Stomach (tissue), 9 donors: Measurements from ENCODE around the gene TUBG2. TPM values are rescaled to one million over a fixed set of nuclear protein-coding genes. Genes with fewer than 3 reads are reported as not detected.

Source experiments
- DNase-seq, 2 donors: peaks; one replicate each; pipeline versions ENCODE4 v3.0.0 to v3.0.0-alpha.2; 2013 to 2019
- H3K27ac ChIP-seq, 5 donors: fragments of 200-600 bp in 4 of 5; sonication (generic) in 4 of 5; one replicate each; pipeline ENCODE4 v1.5.1; 2013 to 2019; ENCODE audit warnings: mild to moderate bottlenecking in 1 of 5, moderate library complexity in 1 of 5
- H3K27me3 ChIP-seq, 3 donors: fragments of 200-600 bp; sonication (generic); one replicate each; pipeline ENCODE4 v1.5.1; 2017 to 2019; ENCODE audit warnings: mixed run types in 1 of 3
- H3K36me3 ChIP-seq, 4 donors: fragments of 200-600 bp; sonication (generic); 1 replicate in 3 of 4; 2 replicates in 1 of 4; pipeline ENCODE4 v1.5.1; 2016 to 2019
- H3K4me1 ChIP-seq, 4 donors: fragments of 200-600 bp; sonication (generic); one replicate each; pipeline ENCODE4 v1.5.1; 2016 to 2019
- H3K4me3 ChIP-seq, 4 donors: fragments of 200-600 bp; sonication (generic) in 3 of 4; one replicate each; pipeline ENCODE4 v1.5.1; 2016 to 2019; ENCODE audit warnings: mild to moderate bottlenecking in 1 of 4
- H3K9me3 ChIP-seq, 4 donors: fragments of 200-600 bp; sonication (generic); one replicate each; pipeline ENCODE4 v1.5.1; 2016 to 2019
- EP300 ChIP-seq: sonication (generic); formaldehyde crosslinking; IDR thresholded peaks from one replicate; pipeline ENCODE4 v1.6.1; 2017; ENCODE audit warnings: antibody characterized with exemption
- POLR2A ChIP-seq, 4 donors: fragments of 450-650 bp; IDR thresholded peaks; one replicate each; pipeline ENCODE4 v1.6.1; 2016; ENCODE audit warnings: antibody characterized with exemption in 4 of 4, control low read depth in 2 of 4, mild to moderate bottlenecking in 1 of 4, moderate library complexity in 1 of 4
- POLR2AphosphoS5 ChIP-seq, 3 donors: sonication (generic); formaldehyde crosslinking; IDR thresholded peaks; one replicate each; pipeline ENCODE4 v1.6.1; 2016; ENCODE audit warnings: antibody characterized with exemption in 3 of 3
- WGBS, 5 donors: extraction: QIAGEN DNeasy Blood & Tissue Kit in 3 of 5; methylation state at CpG; one replicate each; pipeline versions ENCODE4 v1.1.5 to v1.1.7; 2013 to 2018; 5-methylcytosine and 5-hydroxymethylcytosine counted together
- intact Hi-C: fragments of 100-400 bp; cut with DNase I; formaldehyde crosslinking; loops from one replicate; pipeline ENCODE4 v1.15.1; 2023; ENCODE audit warnings: low total_unique reads
- polyA plus RNA-seq, 3 donors: library from polyadenylated mRNA; stranded (reverse); fragments of 200-250 nt; gene quantifications; one replicate each; pipeline ENCODE4 v1.2.3, GENCODE V29; 2013
- total RNA-seq, 5 donors: library from RNA; depleted of rRNA; stranded (reverse); fragments of >200 nt; gene quantifications; one replicate each; pipeline versions ENCODE4 v1.1.0 to v1.2.3, GENCODE V29; 2014 to 2016
- TF ChIP-seq, protein P1 (sequence below), 7 experiments: fragments of 450-650 bp in 4 of 7; fragments of 200-600 bp in 3 of 7; sonication (generic) in 3 of 7; IDR thresholded peaks; one replicate each; pipeline ENCODE4 v1.5.1; 2016 to 2019; ENCODE audit warnings: antibody characterized with exemption in 7 of 7, control low read depth in 2 of 7, mild to moderate bottlenecking in 1 of 7
- donor health status: healthy with polysubstance abuse.
- donor health status: Bipolar disorder and iron deficiency.
- donor health status: healthy.

The TUBG2 gene
- total and polyA plus RNA-seq, 8 donors, result 4.3 to 181 (median 15.9) TPM

DNA sequence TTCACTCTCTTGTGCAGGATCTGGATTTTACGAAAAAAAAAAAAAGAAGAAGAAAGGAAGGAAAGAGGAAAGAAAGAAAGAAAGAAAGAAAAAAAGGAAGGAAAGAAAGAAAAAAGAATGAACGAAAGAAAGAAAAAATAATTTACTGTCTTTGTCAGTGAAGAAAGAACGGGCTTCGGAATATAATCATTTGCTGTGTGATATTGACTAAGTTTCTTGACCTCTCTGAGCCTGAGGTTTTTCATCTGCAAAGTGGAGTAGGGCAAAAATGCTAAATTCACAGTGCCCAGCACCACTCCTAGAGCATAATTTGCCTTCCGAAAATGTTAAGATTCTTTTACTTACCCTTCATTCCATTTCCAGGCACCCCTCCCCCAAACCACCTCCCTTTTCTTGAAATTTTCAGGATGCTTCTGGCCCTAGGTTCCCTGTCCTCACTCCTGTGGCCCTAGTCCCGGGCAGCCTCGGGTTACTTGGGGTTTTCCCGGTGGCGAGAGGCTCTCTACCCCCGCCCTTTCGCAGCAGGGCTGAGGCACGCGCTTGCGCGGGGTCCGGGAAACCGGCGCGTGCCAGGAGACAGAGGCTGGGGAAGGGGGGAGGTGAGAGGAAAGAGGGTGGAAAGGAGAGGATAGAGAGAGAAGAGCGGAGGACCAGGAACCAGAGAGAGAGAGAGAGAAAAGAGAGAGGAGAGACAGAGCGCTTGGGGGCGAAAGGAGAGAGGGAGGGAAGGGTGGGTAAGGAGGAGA is 23.1 kb downstream of the TUBG2 start, which contains the start of gene CNTNAP1:
CNTNAP1 (plus strand) TSS at position 556 of the 746 bp plus-strand sequence. CDS start 299 bp downstream, outside the sequence.
- TF ChIP-seq, protein P1, sequence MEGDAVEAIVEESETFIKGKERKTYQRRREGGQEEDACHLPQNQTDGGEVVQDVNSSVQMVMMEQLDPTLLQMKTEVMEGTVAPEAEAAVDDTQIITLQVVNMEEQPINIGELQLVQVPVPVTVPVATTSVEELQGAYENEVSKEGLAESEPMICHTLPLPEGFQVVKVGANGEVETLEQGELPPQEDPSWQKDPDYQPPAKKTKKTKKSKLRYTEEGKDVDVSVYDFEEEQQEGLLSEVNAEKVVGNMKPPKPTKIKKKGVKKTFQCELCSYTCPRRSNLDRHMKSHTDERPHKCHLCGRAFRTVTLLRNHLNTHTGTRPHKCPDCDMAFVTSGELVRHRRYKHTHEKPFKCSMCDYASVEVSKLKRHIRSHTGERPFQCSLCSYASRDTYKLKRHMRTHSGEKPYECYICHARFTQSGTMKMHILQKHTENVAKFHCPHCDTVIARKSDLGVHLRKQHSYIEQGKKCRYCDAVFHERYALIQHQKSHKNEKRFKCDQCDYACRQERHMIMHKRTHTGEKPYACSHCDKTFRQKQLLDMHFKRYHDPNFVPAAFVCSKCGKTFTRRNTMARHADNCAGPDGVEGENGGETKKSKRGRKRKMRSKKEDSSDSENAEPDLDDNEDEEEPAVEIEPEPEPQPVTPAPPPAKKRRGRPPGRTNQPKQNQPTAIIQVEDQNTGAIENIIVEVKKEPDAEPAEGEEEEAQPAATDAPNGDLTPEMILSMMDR (IDR thresholded peaks at IDR 0.05), result no peak
- TF ChIP-seq POLR2AphosphoS5 (IDR thresholded peaks at IDR 0.05), result peak in 2 of 3 donors; percentile 23 to 55
- TF ChIP-seq EP300, result peak; percentile 42
- Histone ChIP-seq H3K36me3 (peaks cover 0 to 20% (median 12%) of the 10 kb centered on the region in 4 donors), H3K4me1 (peaks cover 52 to 79% (median 73%) of the 10 kb centered on the region in 4 donors)

DNA sequence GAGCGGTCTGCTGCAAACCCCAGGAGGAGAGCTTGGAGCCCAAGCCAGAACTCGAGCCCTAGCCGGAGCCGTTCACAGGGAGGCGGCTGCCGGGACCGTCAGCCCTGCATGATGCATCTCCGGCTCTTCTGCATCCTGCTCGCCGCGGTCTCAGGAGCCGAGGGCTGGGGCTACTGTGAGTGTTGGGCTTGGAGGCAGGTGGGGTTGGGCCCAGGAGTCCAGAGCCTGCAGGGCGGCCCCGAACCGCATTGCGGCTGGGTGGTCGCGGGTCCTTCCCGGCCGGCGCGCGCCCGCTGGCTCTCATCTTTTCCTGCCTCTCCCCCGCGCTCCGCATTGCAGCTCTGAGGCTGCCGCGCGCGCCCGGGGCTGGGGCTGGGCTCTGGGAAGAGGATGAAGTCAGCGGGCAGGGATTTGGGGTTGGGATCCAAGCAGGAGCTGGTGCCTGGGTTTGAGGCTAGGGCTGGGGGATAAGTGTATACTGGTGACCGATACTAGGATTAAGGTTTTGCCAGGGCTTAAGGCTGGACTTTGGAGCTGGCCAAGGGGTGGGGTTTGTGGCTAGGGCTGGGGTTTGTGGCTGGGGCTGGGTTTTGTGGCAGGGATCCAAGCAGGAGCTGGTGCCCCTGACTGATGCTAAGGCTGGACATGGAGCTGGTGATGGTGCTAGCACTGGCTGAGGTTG is 23.8 kb downstream of the TUBG2 start:
- DNase-seq, result peak; percentile 41 to 87
- Histone ChIP-seq H3K36me3 (peaks cover 0 to 26% (median 14%) of the 10 kb centered on the region in 4 donors), H3K27ac (peak overlapping the region in 4 of 5 donors; percentile 66 to 99 (median 76)), H3K27me3 (peaks cover 0 to 26% (median 7%) of the 10 kb centered on the region in 3 donors), H3K4me1 (peaks cover 47 to 72% (median 66%) of the 10 kb centered on the region in 4 donors), H3K4me3 (peak overlapping the region; percentile 43 to 59 (median 46)), H3K9me3 (no peaks in the 10 kb centered on the region)
- TF ChIP-seq EP300 (no peak), POLR2A (IDR thresholded peaks at IDR 0.05) (no peak), POLR2AphosphoS5 (IDR thresholded peaks at IDR 0.05) (no peak)
- TF ChIP-seq, protein P1 (IDR thresholded peaks at IDR 0.05), result no peak
- intact Hi-C loops, result loop anchor here (10.0 kb wide), 1 partner anchor 98 kb away; no protein-coding TSS in a partner anchor
- 1 to 2% (median 2%) methylated on average over 14 to 34 of the region's 34 CpGs for WGBS, 5 donors

More for the DNA sequence above, 23.1 kb downstream of the TUBG2 start, which contains the start of gene CNTNAP1:
- peak within 1 kb of the TSS; percentile 43 to 59 (median 46) for H3K4me3 ChIP-seq
- DNase-seq, result peak; percentile 51 to 89
- peaks cover 0 to 26% (median 7%) of the 10 kb centered on the region in 3 donors for H3K27me3 ChIP-seq
- 10 to 13% (median 12%) methylated on average over 22 of the region's 22 CpGs for WGBS, 5 donors
- H3K9me3 ChIP-seq, result no peaks in the 10 kb centered on the region
- intact Hi-C loops, result loop anchor here (10.0 kb wide), 1 partner anchor 97 kb away; no protein-coding TSS in a partner anchor
- peak within 1 kb of the TSS in 4 of 5 donors; percentile 66 to 99 (median 76) for H3K27ac ChIP-seq

DNA sequence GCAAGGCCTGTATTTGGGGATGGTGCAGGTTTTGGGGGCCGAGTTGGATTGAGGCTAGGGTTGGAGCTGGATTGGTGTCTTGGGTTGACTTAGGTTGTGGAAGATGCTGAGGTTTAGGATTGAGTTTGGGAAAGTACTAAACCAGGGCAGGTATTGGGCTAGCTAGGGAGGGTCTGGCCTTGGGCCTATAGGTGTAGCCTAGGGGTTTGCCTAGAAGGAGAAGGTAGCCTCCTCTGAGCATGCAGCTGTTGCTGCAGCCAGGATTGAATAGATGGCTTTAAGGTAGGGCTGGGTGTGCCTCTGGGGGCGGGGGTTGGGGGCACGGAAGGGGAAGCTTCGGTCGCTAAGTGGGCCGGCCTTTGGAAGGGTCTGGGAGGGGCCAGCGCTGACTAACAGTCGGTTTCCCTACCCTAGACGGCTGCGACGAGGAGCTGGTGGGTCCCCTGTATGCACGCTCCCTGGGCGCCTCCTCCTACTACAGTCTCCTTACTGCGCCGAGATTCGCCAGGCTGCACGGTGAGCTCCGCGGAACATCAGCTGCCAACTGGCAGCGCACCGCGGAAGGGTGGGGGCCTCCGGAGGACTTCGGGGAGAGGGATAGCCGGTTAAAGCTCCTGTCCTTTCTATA is 24.4 kb downstream of the TUBG2 start:
- no peak for TF ChIP-seq POLR2AphosphoS5 (IDR thresholded peaks at IDR 0.05)
- no peak for TF ChIP-seq POLR2A (IDR thresholded peaks at IDR 0.05)
- TF ChIP-seq EP300, result no peak
- TF ChIP-seq, protein P1 (IDR thresholded peaks at IDR 0.05), result no peak
- DNase-seq, result peak; percentile 63 to 83
- WGBS, 5 donors, result 7 to 18% (median 9%) methylated on average over 15 to 25 of the region's 25 CpGs
- H3K36me3 ChIP-seq, result peaks cover 0 to 30% (median 15%) of the 10 kb centered on the region in 4 donors
- H3K9me3 ChIP-seq, result no peaks in the 10 kb centered on the region
- H3K4me3 ChIP-seq, result peak overlapping the region; percentile 40 to 59 (median 46)
- intact Hi-C loops, result loop anchor here (10.0 kb wide), 1 partner anchor 99 kb away; no protein-coding TSS in a partner anchor
- H3K27me3 ChIP-seq, result peaks cover 0 to 26% (median 7%) of the 10 kb centered on the region in 3 donors
- peak overlapping the region; percentile 20 to 99 (median 74) for H3K27ac ChIP-seq
- peaks cover 44 to 69% (median 62%) of the 10 kb centered on the region in 4 donors for H3K4me1 ChIP-seq
